ENCODE measurements around the gene TRAPPC4. TPM values are rescaled to one million over a fixed set of nuclear protein-coding genes. Genes with fewer than 3 reads are reported as not detected.

Gene TRAPPC4
- total RNA-seq, 1 donor from 2014 or later, result 32.7 TPM

DNA sequence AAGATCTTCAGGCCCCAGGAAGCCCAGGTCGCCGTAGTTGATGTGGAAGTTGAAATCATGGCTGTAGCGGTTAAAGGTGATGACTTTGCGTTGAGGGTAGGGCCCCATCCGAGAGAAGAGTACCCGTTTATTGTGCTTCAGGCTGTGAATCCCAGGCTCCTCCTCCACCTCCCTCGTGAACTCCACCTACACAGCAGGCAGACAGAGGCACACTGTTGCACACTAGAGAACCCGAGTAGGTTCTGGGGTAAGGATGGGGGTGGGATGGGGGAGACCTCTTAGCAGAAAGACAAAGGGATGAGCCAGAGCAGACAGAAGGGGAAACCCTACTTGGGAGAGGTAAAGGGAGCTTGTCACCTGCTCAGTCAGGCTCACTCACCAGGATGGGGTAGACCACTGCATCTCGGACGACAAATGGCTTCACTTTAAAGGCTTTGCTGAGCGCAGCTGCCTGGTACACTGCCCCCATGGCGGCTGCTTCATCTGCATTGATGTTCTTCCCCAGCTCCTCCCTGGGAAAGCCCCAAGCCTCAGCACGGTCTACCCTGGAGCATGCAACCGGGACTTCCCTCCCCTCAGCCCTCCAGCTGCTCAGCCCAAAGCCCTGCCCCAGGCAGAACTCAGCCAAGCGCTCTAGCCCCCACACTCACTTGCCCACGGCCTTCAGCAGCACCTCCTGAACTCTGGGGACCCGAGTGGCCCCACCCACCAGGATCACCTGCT, 33.0 kb downstream of the TRAPPC4 start:
- Histone ChIP-seq H3K27me3 (ENCODE audit: low read depth) (no peaks in the 10 kb centered on the region), H3K9me3 (replicated peaks) (no peaks in the 10 kb centered on the region), H3K4me1 (peaks cover 23% of the 10 kb centered on the region), H3K4me3 (no peak overlapping the region), H3K36me3 (peaks cover 89% of the 10 kb centered on the region), H3K27ac (replicated peaks) (no peak overlapping the region)
- TF ChIP-seq, protein P1, sequence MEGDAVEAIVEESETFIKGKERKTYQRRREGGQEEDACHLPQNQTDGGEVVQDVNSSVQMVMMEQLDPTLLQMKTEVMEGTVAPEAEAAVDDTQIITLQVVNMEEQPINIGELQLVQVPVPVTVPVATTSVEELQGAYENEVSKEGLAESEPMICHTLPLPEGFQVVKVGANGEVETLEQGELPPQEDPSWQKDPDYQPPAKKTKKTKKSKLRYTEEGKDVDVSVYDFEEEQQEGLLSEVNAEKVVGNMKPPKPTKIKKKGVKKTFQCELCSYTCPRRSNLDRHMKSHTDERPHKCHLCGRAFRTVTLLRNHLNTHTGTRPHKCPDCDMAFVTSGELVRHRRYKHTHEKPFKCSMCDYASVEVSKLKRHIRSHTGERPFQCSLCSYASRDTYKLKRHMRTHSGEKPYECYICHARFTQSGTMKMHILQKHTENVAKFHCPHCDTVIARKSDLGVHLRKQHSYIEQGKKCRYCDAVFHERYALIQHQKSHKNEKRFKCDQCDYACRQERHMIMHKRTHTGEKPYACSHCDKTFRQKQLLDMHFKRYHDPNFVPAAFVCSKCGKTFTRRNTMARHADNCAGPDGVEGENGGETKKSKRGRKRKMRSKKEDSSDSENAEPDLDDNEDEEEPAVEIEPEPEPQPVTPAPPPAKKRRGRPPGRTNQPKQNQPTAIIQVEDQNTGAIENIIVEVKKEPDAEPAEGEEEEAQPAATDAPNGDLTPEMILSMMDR (IDR thresholded peaks at IDR 0.05; ENCODE audit: borderline replicate concordance), result no peak
- DNase-seq, result no peak
- intact Hi-C loops (cut with micrococcal nuclease), result no loop called here

DNA sequence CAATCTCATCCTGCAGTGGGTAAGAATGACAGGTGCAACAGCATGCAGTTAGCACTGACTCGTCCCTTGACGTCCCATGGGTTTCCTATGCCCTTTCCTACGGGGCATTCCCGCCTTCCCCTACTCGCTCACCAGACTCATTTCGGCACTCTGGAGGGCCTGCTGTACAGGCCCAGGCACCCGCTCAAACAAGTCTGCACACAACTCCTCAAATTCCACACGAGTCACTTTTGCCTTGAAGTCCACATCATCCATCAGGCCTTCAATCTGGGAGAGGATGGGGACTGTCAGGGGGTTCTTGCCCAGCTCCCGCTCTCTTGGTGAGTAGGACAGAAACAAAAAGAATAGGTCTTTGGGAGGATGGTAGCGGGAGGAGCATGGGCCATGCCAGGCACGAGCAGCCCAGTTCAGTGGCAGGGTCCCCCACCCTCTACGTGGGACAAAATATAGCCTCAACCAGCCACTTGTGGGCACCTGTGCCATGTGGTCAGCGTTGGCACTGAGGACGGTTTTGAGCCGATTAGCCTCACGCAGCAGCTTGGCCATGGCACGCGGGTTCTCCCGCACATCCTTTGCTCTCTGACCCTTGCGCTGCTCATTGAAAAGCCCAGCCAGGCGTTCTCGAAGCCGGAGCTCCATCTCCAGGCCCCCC, 33.7 kb downstream of the TRAPPC4 start:
- H3K4me3 ChIP-seq, result no peak overlapping the region
- no peaks in the 10 kb centered on the region for H3K9me3 ChIP-seq (replicated peaks)
- intact Hi-C loops (cut with micrococcal nuclease), result no loop called here
- TF ChIP-seq, protein P1 (IDR thresholded peaks at IDR 0.05; ENCODE audit: borderline replicate concordance), result no peak
- DNase-seq, result no peak
- no peaks in the 10 kb centered on the region for H3K27me3 ChIP-seq (ENCODE audit: low read depth)
- peaks cover 27% of the 10 kb centered on the region for H3K4me1 ChIP-seq
- H3K27ac ChIP-seq (replicated peaks), result no peak overlapping the region
- peaks cover 82% of the 10 kb centered on the region for H3K36me3 ChIP-seq

GRCh38 chr11:119054418-119054817, 35.9 kb downstream of the TRAPPC4 start:
- DNase-seq, result no peak
- H3K4me1 ChIP-seq, result peaks cover 38% of the 10 kb centered on the region
- TF ChIP-seq, protein P1 (IDR thresholded peaks at IDR 0.05; ENCODE audit: borderline replicate concordance), result no peak
- intact Hi-C loops (cut with micrococcal nuclease), result no loop called here
- no peaks in the 10 kb centered on the region for H3K9me3 ChIP-seq (replicated peaks)
- peaks cover 61% of the 10 kb centered on the region for H3K36me3 ChIP-seq
- no peak overlapping the region for H3K4me3 ChIP-seq
- no peaks in the 10 kb centered on the region for H3K27me3 ChIP-seq (ENCODE audit: low read depth)
- no peak overlapping the region for H3K27ac ChIP-seq (replicated peaks)

DNA sequence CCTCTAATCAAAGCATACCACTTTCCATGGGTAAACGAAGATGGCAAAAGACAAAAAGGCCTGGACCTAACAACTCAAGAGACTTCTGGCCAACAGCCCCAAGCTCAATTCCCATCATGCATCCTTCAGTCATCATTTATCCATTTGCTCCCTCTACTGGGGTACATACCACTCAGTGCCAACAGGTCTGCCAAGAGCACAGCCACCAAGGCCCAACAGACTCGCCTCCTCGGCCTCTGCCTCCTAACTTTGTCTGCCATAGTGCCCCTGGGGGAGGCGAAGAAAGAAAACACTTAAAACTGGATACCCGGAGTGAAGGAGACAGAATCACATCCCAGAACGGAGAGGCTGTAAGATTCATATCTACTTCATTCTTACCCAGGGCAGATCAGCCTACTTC, 37.3 kb downstream of the TRAPPC4 start:
- peaks cover 46% of the 10 kb centered on the region for H3K36me3 ChIP-seq
- H3K27ac ChIP-seq (replicated peaks), result peak overlapping the region; percentile 85
- peaks cover 38% of the 10 kb centered on the region for H3K4me1 ChIP-seq
- TF ChIP-seq, protein P1 (IDR thresholded peaks at IDR 0.05; ENCODE audit: borderline replicate concordance), result no peak
- H3K27me3 ChIP-seq (ENCODE audit: low read depth), result no peaks in the 10 kb centered on the region
- no peaks in the 10 kb centered on the region for H3K9me3 ChIP-seq (replicated peaks)
- DNase-seq, result no peak
- H3K4me3 ChIP-seq, result peak overlapping the region; percentile 99
- intact Hi-C loops (cut with micrococcal nuclease), result no loop called here

DNA sequence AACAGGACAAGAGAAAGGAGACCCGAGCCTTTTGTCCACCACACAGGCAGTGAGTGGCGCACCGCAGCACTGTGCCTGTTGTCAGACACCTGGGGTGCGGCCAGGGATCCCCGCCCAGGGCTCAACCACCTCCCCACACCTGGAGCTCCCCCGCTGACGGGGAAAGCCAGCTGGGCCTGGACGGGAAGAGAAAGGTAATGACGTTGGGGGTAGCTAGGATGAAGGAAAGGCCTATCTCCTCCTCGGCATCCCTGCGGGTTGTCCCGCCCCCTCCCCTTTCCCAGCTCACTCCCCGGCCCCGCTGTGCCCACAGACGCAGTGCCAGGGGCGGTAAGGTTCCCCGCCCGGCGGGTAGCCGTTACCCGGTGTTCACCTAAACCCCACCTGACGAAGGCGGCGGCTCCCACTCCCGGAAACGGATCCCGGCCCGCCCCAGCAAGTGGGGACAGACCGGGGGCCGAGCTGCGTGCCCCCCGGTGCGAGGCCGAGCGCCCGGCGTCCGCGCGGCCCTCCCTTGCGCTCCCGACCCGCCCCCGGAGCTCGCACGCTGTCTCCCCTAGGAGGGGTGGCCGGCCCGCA, 37.9 kb downstream of the TRAPPC4 start:
- TF ChIP-seq, protein P1 (IDR thresholded peaks at IDR 0.05; ENCODE audit: borderline replicate concordance), result no peak
- intact Hi-C loops (cut with micrococcal nuclease), result no loop called here
- no peak for DNase-seq
- peaks cover 40% of the 10 kb centered on the region for H3K36me3 ChIP-seq
- peaks cover 38% of the 10 kb centered on the region for H3K4me1 ChIP-seq
- peak overlapping the region; percentile 85 for H3K27ac ChIP-seq (replicated peaks)
- no peaks in the 10 kb centered on the region for H3K27me3 ChIP-seq (ENCODE audit: low read depth)
- no peaks in the 10 kb centered on the region for H3K9me3 ChIP-seq (replicated peaks)
- H3K4me3 ChIP-seq, result peak overlapping the region; percentile 99
